H1 (cell line): ENCODE measurements around the gene TFAP2B. TPM values are rescaled to one million over a fixed set of nuclear protein-coding genes. Genes with fewer than 3 reads are reported as not detected.
A peak's percentile ranks its signal among the peaks of the same experiment; 100 is the strongest.

Experiments used
- CTCF ChIA-PET: fragments of 300-600 bp; sonication (Branson Sonifier 250); formaldehyde crosslinking; loops from one replicate; lab custom pipeline; 2021; ENCODE audit not compliant: partially characterized antibody; lab: Charles Lee
- POLR2A ChIA-PET: fragments of 300-600 bp; sonication (Branson Sonifier 250); formaldehyde crosslinking; loops from one replicate; lab custom pipeline; 2021; ENCODE audit warnings: inconsistent platforms; ENCODE audit not compliant: partially characterized antibody; lab: Charles Lee
- DNase-seq, 2 experiments: peaks; one replicate each; pipeline versions ENCODE4 v3.0.0 to v3.0.0-alpha.2; 2010 to 2022; ENCODE audit warnings: low spot score in 2 of 2, low read depth in 1 of 2, mixed read lengths in 1 of 2
- FAIRE-seq: peaks from 2 replicates; lab custom pipeline; 2011; peaks lifted over from hg19 to GRCh38; lab: Jason Lieb, UNC
- H2AFZ ChIP-seq: 2 replicates; pipeline ENCODE4 v1.8.1; 2012; ENCODE audit warnings: low read length, inconsistent platforms
- H2AK5ac ChIP-seq: 2 replicates; pipeline ENCODE4 v1.6.1; 2013; ENCODE audit warnings: low read depth, low read length
- H2BK120ac ChIP-seq: replicated peaks from 2 replicates; pipeline ENCODE3; 2013; ENCODE audit warnings: low read depth, low read length, inconsistent platforms
- H2BK12ac ChIP-seq: 2 replicates; pipeline ENCODE4 v1.6.1; 2013; ENCODE audit warnings: low read depth, low read length
- H2BK15ac ChIP-seq: 2 replicates; pipeline ENCODE4 v1.6.1; 2013; ENCODE audit warnings: low read length
- H2BK20ac ChIP-seq: 2 replicates; pipeline ENCODE4 v1.6.1; 2013; ENCODE audit warnings: low read length
- H2BK5ac ChIP-seq: 2 replicates; pipeline ENCODE4 v1.6.1; 2013; ENCODE audit warnings: low read depth, low read length
- H3K14ac ChIP-seq: 2 replicates; pipeline ENCODE4 v1.6.1; 2013; ENCODE audit warnings: inconsistent platforms; ENCODE audit not compliant: insufficient read length
- H3K18ac ChIP-seq: 2 replicates; pipeline ENCODE4 v1.6.1; 2013; ENCODE audit warnings: low read length; ENCODE audit errors: extremely low read depth
- H3K23ac ChIP-seq: 2 replicates; pipeline ENCODE4 v1.6.1; 2013; ENCODE audit warnings: inconsistent platforms; ENCODE audit not compliant: insufficient read length
- H3K23me2 ChIP-seq: 2 replicates; pipeline ENCODE4 v1.6.1; 2013; ENCODE audit warnings: low read depth, low read length
- H3K27ac ChIP-seq: 2 replicates; pipeline ENCODE4 v1.6.1; 2011; ENCODE audit warnings: low read depth, low read length, inconsistent platforms
- H3K27me3 ChIP-seq, 4 experiments: replicated peaks in 1 of 4; 1 replicate in 1 of 4; 2 replicates in 3 of 4; pipeline versions ENCODE4 v1.6.1 to v1.8.1; 2011 to 2013; ENCODE audit warnings: low read length in 3 of 4, mild to moderate bottlenecking in 3 of 4, inconsistent platforms in 2 of 4, mixed read lengths in 2 of 4, moderate library complexity in 1 of 4; ENCODE audit not compliant: control insufficient read depth in 3 of 4, insufficient read depth in 3 of 4; ENCODE audit errors: extremely low read depth in 1 of 4
- H3K36me3 ChIP-seq, 4 experiments: 2 replicates each; pipeline versions ENCODE4 v1.6.1 to v1.8.1; 2011 to 2013; ENCODE audit warnings: mild to moderate bottlenecking in 4 of 4, low read length in 3 of 4, moderate library complexity in 2 of 4, control low read depth in 1 of 4, inconsistent platforms in 1 of 4; ENCODE audit not compliant: insufficient read depth in 4 of 4, control insufficient read depth in 2 of 4
- H3K4ac ChIP-seq: replicated peaks from 2 replicates; pipeline ENCODE3; 2013; ENCODE audit warnings: low read length, low read depth, mixed read lengths, inconsistent platforms; ENCODE audit not compliant: insufficient read length
- H3K4me1 ChIP-seq, 4 experiments: replicated peaks in 1 of 4; 1 replicate in 1 of 4; 2 replicates in 3 of 4; pipeline versions ENCODE4 v1.6.1 to v1.8.1; 2011 to 2013; ENCODE audit warnings: low read length in 3 of 4, inconsistent platforms in 2 of 4, mixed read lengths in 1 of 4; ENCODE audit not compliant: insufficient read depth in 4 of 4, control insufficient read depth in 3 of 4
- H3K4me2 ChIP-seq, 2 experiments: 2 replicates each; pipeline versions ENCODE4 v1.6.1 to v1.8.1; 2011 to 2013; ENCODE audit warnings: low read depth in 2 of 2, low read length in 2 of 2, control low read depth in 1 of 2, inconsistent platforms in 1 of 2, mild to moderate bottlenecking in 1 of 2; ENCODE audit not compliant: insufficient read depth in 1 of 2
- H3K4me3 ChIP-seq, 4 experiments: fragments of 200-600, 300-600 bp in 1 of 4; sonication (generic), shearing (Covaris generic), sonication (Bioruptor Twin) in 1 of 4; 2 replicates each; pipeline versions ENCODE4 v1.5.1 to v1.8.1; 2011 to 2016; ENCODE audit warnings: low read length in 4 of 4, low read depth in 3 of 4, control low read depth in 2 of 4, inconsistent platforms in 2 of 4, mild to moderate bottlenecking in 2 of 4, mixed read lengths in 1 of 4, moderate library complexity in 1 of 4; ENCODE audit not compliant: insufficient read depth in 2 of 4; ENCODE audit errors: extremely low read depth in 1 of 4
- H3K56ac ChIP-seq: replicated peaks from 2 replicates; pipeline ENCODE3; 2013; ENCODE audit warnings: low read depth, mild to moderate bottlenecking, mixed read lengths, low read length, inconsistent platforms; ENCODE audit not compliant: insufficient read length
- H3K79me1 ChIP-seq: 2 replicates; pipeline ENCODE4 v1.6.1; 2013; ENCODE audit warnings: low read depth, low read length, control low read depth
- H3K79me2 ChIP-seq, 2 experiments: 2 replicates each; pipeline versions ENCODE4 v1.6.1 to v1.8.1; 2012 to 2013; ENCODE audit warnings: low read length in 2 of 2, mild to moderate bottlenecking in 2 of 2, inconsistent platforms in 1 of 2; ENCODE audit not compliant: insufficient read depth in 2 of 2, control insufficient read depth in 1 of 2
- H3K9ac ChIP-seq, 4 experiments: replicated peaks in 1 of 4; 1 replicate in 1 of 4; 2 replicates in 3 of 4; pipeline versions ENCODE4 v1.6.1 to v1.8.1; 2011 to 2013; ENCODE audit warnings: low read depth in 3 of 4, low read length in 3 of 4, control low read depth in 2 of 4, mild to moderate bottlenecking in 2 of 4, moderate library complexity in 2 of 4, inconsistent platforms in 1 of 4; ENCODE audit errors: extremely low read depth in 1 of 4
- H3K9me3 ChIP-seq, 2 experiments: 2 replicates each; pipeline versions ENCODE4 v1.6.1 to v1.8.1; 2012 to 2013; ENCODE audit warnings: mild to moderate bottlenecking in 2 of 2, moderate library complexity in 2 of 2, control low read depth in 1 of 2, inconsistent platforms in 1 of 2, low read depth in 1 of 2, low read length in 1 of 2, mixed read lengths in 1 of 2; ENCODE audit not compliant: insufficient read depth in 2 of 2
- H4K20me1 ChIP-seq, 2 experiments: replicated peaks in 1 of 2; 2 replicates each; pipeline versions ENCODE3 to v1.8.1; 2011 to 2013; ENCODE audit warnings: inconsistent platforms in 2 of 2, low read length in 2 of 2, mild to moderate bottlenecking in 1 of 2; ENCODE audit not compliant: insufficient read depth in 2 of 2, control insufficient read depth in 1 of 2
- H4K5ac ChIP-seq: 2 replicates; pipeline ENCODE4 v1.6.1; 2013; ENCODE audit warnings: low read length, low read depth, mixed read lengths, inconsistent platforms; ENCODE audit not compliant: insufficient read length
- H4K8ac ChIP-seq: 2 replicates; pipeline ENCODE4 v1.8.0; 2013; ENCODE audit warnings: mild to moderate bottlenecking, moderate library complexity, low read length, inconsistent platforms; ENCODE audit not compliant: insufficient read depth; ENCODE audit errors: extremely low read depth
- H4K91ac ChIP-seq: replicated peaks from 2 replicates; pipeline ENCODE3; 2013; ENCODE audit warnings: low read length, mixed read lengths, inconsistent platforms; ENCODE audit not compliant: insufficient read length
- CBX8 ChIP-seq: fragments of 300-800, 300-1000 bp; sonication (generic); IDR thresholded peaks from 2 replicates; pipeline ENCODE4 v1.7.1; 2016; ENCODE audit warnings: low read depth, low read length, borderline replicate concordance
- EP300 ChIP-seq, 2 experiments: IDR thresholded peaks; 1 replicate in 1 of 2; 2 replicates in 1 of 2; pipeline ENCODE4 v1.6.1; 2011 to 2012; ENCODE audit warnings: low read depth in 2 of 2, low read length in 2 of 2, mild to moderate bottlenecking in 2 of 2, borderline replicate concordance in 1 of 2, inconsistent platforms in 1 of 2, moderate library complexity in 1 of 2
- EZH2 ChIP-seq: fragments of 200-600 bp; sonication (generic); IDR thresholded peaks from 2 replicates; pipeline ENCODE4 v1.7.1; 2012; ENCODE audit warnings: low read depth, mild to moderate bottlenecking, moderate library complexity, low read length, inconsistent platforms; ENCODE audit not compliant: severe bottlenecking
- GTF2F1 ChIP-seq: IDR thresholded peaks from 2 replicates; pipeline ENCODE4 v1.6.1; 2012; ENCODE audit warnings: low read depth, low read length, improper control_type of control experiment, borderline replicate concordance
- RNF2 ChIP-seq: fragments of 200-900, 300-1000 bp; sonication (generic); IDR thresholded peaks from 2 replicates; pipeline ENCODE4 v1.7.1; 2016; ENCODE audit warnings: borderline replicate concordance, low read depth, mild to moderate bottlenecking, antibody characterized with exemption, low read length; ENCODE audit not compliant: poor library complexity, severe bottlenecking; ENCODE audit errors: missing control alignments
- SUZ12 ChIP-seq: fragments of 200-600 bp; sonication (generic); IDR thresholded peaks from 2 replicates; pipeline ENCODE4 v1.6.1; 2012; ENCODE audit warnings: mild to moderate bottlenecking, inconsistent platforms, low read length, moderate library complexity, mixed read lengths
- WGBS, 2 experiments: shearing (Covaris generic) in 1 of 2; methylation state at CpG; one replicate each; pipeline versions ENCODE4 v1.1.6 to v1.1.7; 2013 to 2015; ENCODE audit warnings: low lambda C conversion rate in 2 of 2, mixed read lengths in 2 of 2, inconsistent platforms in 1 of 2, low coverage in 1 of 2, missing lambda C conversion rate in 1 of 2; ENCODE audit not compliant: insufficient replicate concordance in 2 of 2, insufficient coverage in 1 of 2, insufficient read length in 1 of 2; ENCODE audit errors: extremely low coverage in 1 of 2, missing lambda C conversion rate in 1 of 2; 5-methylcytosine and 5-hydroxymethylcytosine counted together
- polyA plus RNA-seq, 7 experiments: library from polyadenylated mRNA; depleted of rRNA in 3 of 7; stranded (reverse) in 5 of 7; unstranded in 2 of 7; fragments of >200 nt in 5 of 7; fragments of 200-250 nt in 2 of 7; gene quantifications; 1 replicate in 5 of 7; 2 replicates in 1 of 7; 4 replicates in 1 of 7; pipeline versions ENCODE4 v1.2.1 to v1.2.3, GENCODE V29; 2011 to 2013; ENCODE audit warnings: missing spikeins in 2 of 7, mixed read lengths in 2 of 7
- total RNA-seq: library from RNA; stranded (reverse); fragmentation: NEBNext Ultra II Directional; extraction: Animal tissue kit (Norgen Biotek cat#: 25700); gene quantifications from 2 replicates; pipeline ENCODE4 v1.2.1, GENCODE V29; 2021

Gene TFAP2B
- total and polyA plus RNA-seq, 2 of the 8 experiments (the other 6 are each of a cell fraction or from before 2014, with no cell fraction given): not detected

DNA sequence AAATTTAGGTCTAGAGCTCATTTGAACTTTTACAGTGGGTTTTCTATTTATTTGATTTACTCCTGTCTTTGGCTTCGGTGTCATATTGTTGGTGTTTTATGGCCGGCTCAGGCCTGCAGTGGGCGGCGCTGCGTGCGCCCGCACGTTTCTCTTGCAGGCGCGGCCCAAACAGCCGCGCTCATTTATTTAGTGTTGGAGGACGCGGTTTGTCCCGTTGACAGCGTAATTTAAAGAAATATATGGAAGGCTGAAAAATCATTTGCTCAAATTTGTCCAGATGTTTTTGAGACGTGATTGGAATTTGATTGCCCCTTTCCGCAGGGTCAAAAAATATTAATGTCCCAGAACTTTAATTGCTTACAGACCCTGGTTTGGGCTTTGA, 22.1 kb downstream of the TFAP2B start:
- H2AK5ac ChIP-seq: no peak overlapping the region
- no peaks in the 10 kb centered on the region for H3K79me2 ChIP-seq
- no peak overlapping the region for H3K18ac ChIP-seq
- DNase-seq: no peak
- H3K9ac ChIP-seq: no peak overlapping the region
- no peak overlapping the region for H3K4ac ChIP-seq
- FAIRE-seq: no peak
- H4K5ac ChIP-seq: no peak overlapping the region
- no peak overlapping the region for H3K56ac ChIP-seq
- no peak overlapping the region for H2BK12ac ChIP-seq
- H3K4me1 ChIP-seq: peaks cover 4 to 27% (median 10%) of the 10 kb centered on the region in 4 experiments
- no peak overlapping the region for H3K14ac ChIP-seq
- ChIA-PET CTCF (interaction anchor here (1.0 to 2.3 kb wide), 5 partner anchors 9 to 24 kb away, joined by 3 to 9 read pairs (median 8); no protein-coding TSS in a partner anchor), POLR2A (interaction anchor here (0.8 to 1.8 kb wide), 2 partner anchors 16 to 19 kb away, joined by 3 to 5 read pairs; no protein-coding TSS in a partner anchor)
- no peaks in the 10 kb centered on the region for H3K36me3 ChIP-seq
- H3K27me3 ChIP-seq: peaks cover 81 to 100% (median 96%) of the 10 kb centered on the region in 4 experiments
- TF ChIP-seq EZH2 (peak; percentile 78), GTF2F1 (no peak), EP300 (IDR thresholded peaks at IDR 0.05; ENCODE audit: borderline replicate concordance in 1 of 2, low read depth in 2 of 2, low read length in 2 of 2) (no peak), SUZ12 (peak; percentile 82), RNF2 (peak; percentile 4), CBX8 (peak; percentile 90)
- TF ChIP-seq, all 59 proteins: peak for 4
- Histone ChIP-seq H4K20me1 (peaks cover 3 to 23% of the 10 kb centered on the region in 2 experiments), H2BK5ac (no peak overlapping the region), H2BK15ac (no peak overlapping the region), H3K23ac (no peak overlapping the region), H3K4me2 (peak overlapping the region in 1 of 2 experiments; percentile 50; a peak in 1 of 4 replicates), H3K9me3 (no peaks in the 10 kb centered on the region), H3K27ac (no peak overlapping the region), H2BK20ac (no peak overlapping the region), H4K8ac (no peak overlapping the region), H3K23me2 (peaks cover 4% of the 10 kb centered on the region; the same call in 1 of the 2 replicates), H2BK120ac (no peak overlapping the region), H4K91ac (no peak overlapping the region), H3K79me1 (no peaks in the 10 kb centered on the region), H3K4me3 (peak overlapping the region in 1 of 4 experiments; percentile 11; a peak in 1 of 8 replicates), H2AFZ (no peak overlapping the region)
- WGBS, 2 experiments: 4% methylated on average over 18 of the region's 18 CpGs; no CpG with 5 or more reads in 1 of the 2 experiments
